HS-5 (cell line): Measurements from ENCODE around the gene HGS.

Source experiments
- DNase-seq: peaks from one replicate; pipeline ENCODE4 v3.0.0-alpha.2; 2012; ENCODE audit warnings: low read depth

Gene HGS

GRCh38 chr17:81703747-81704654 lies 20.2 kb downstream of the HGS start:
- no peak for DNase-seq

GRCh38 chr17:81705518-81706231 lies 21.9 kb downstream of the HGS start:
- DNase-seq, result no peak

GRCh38 chr17:81706232-81706611 lies 22.4 kb downstream of the HGS start:
- no peak for DNase-seq

- no peak for DNase-seq
Measured at GRCh38 chr17:81706757-81707624, 23.2 kb downstream of the HGS start.

GRCh38 chr17:81707725-81708646 lies 24.2 kb downstream of the HGS start:
- DNase-seq, result no peak

- DNase-seq, result no peak
Measured at GRCh38 chr17:81708739-81709185, 25.0 kb downstream of the HGS start.

GRCh38 chr17:81710514-81711308 lies 26.9 kb downstream of the HGS start:
- no peak for DNase-seq

GRCh38 chr17:81711814-81712467 lies 28.1 kb downstream of the HGS start, which contains the start of gene SLC25A10:
Gene SLC25A10 (plus strand): TSS chr17:81712284. CDS start chr17:81712427, 143 bp downstream.
- peak; percentile 35 for DNase-seq

GRCh38 chr17:81712468-81713003 lies 28.7 kb downstream of the HGS start:
- DNase-seq, result no peak

- DNase-seq, result no peak
Measured at GRCh38 chr17:81713004-81713555, 29.3 kb downstream of the HGS start.

GRCh38 chr17:81713556-81714411 lies 30.0 kb downstream of the HGS start:
- no peak for DNase-seq

- DNase-seq, result no peak
Measured at GRCh38 chr17:81714412-81715106, 30.7 kb downstream of the HGS start.

GRCh38 chr17:81715107-81715871 lies 31.5 kb downstream of the HGS start:
- DNase-seq, result no peak

GRCh38 chr17:81715872-81716673 lies 32.3 kb downstream of the HGS start:
- DNase-seq, result no peak

- DNase-seq, result no peak
Measured at GRCh38 chr17:81716674-81716996, 32.8 kb downstream of the HGS start.
